Activated B cell treated with CpG ODN at 0.5 μM for 24 hours (primary cell): ENCODE data around the gene SLC25A29. TPM values are rescaled to one million over a fixed set of nuclear protein-coding genes. Genes with fewer than 3 reads are reported as not detected.

ENCODE experiments used
- ATAC-seq: fragments of 200-7000 bp; cut with Tn5 transposase; one replicate; pipeline ENCODE4 v1.10.0; 2021; ENCODE audit warnings: low read depth, mild to moderate bottlenecking, moderate library complexity
- CTCF ChIA-PET: fragments of 350-600 bp; sonication (Branson Sonifier 250); formaldehyde crosslinking; loops from one replicate; lab custom pipeline; 2021; ENCODE audit warnings: antibody characterized with exemption; lab: Charles Lee
- POLR2A ChIA-PET: fragments of 350-600 bp; sonication (Branson Sonifier 250); formaldehyde crosslinking; loops from one replicate; lab custom pipeline; 2021; ENCODE audit warnings: antibody characterized with exemption; lab: Charles Lee
- DNase-seq: peaks from one replicate; pipeline ENCODE4 v3.0.0; 2022
- H3K27ac Mint-ChIP-seq: one replicate; pipeline ENCODE4 v1.8.0; 2020; ENCODE audit warnings: mixed read lengths
- H3K27me3 Mint-ChIP-seq: one replicate; pipeline ENCODE4 v1.8.0; 2021; ENCODE audit warnings: mixed read lengths
- H3K36me3 Mint-ChIP-seq: one replicate; pipeline ENCODE4 v1.8.0; 2021; ENCODE audit warnings: low read depth, mixed read lengths
- H3K4me1 Mint-ChIP-seq: one replicate; pipeline ENCODE4 v1.8.0; 2021; ENCODE audit warnings: mixed read lengths
- H3K4me3 Mint-ChIP-seq: one replicate; pipeline ENCODE4 v1.8.0; 2020; ENCODE audit warnings: mild to moderate bottlenecking, mixed read lengths
- H3K9me3 Mint-ChIP-seq: one replicate; pipeline ENCODE4 v1.8.0; 2020; ENCODE audit warnings: mixed read lengths
- intact Hi-C: fragments of 100-400 bp; cut with micrococcal nuclease; formaldehyde crosslinking; loops from one replicate; pipeline ENCODE4 v1.15.1; 2024
- total RNA-seq: library from RNA; stranded (reverse); gene quantifications from 2 replicates; pipeline ENCODE4 v1.2.3, GENCODE V29; 2022
- TF ChIP-seq, protein P1 (sequence below): fragments of 200-600 bp; IDR thresholded peaks from one replicate; pipeline ENCODE4 v1.8.0; 2022; ENCODE audit warnings: antibody characterized with exemption, mild to moderate bottlenecking

The SLC25A29 gene
- total RNA-seq, 1 donor from 2014 or later = 28.8 TPM

DNA sequence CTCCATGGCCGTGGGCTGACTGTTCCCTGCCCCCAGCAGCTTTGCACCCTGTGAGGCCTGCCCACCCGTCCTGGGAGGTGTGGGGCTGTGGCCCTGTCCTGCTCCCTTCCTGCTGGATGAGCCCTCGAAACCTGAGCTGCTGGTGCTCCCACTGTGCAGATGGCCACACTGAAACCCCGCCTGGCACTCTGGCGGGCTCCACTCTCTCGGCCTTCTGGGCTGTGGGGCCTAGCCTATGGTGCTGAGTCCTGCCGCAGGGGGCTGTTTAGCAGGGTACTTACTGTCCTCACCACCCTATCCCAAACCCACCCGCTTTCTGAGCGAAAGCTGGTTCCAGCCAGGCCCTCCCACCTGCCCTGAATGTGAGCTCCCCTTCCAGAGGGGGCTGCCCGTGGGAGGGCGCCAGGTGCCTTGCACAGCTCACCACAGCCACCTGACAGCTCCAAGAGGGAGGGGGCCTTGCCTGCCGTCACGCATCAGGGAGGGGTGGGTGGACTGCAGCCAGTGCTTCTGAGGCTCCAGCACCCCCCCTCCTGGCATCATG is 24.2 kb upstream of the SLC25A29 start:
- peaks cover 11% of the 10 kb centered on the region for H3K4me1 Mint-ChIP-seq
- H3K27ac Mint-ChIP-seq = no peak overlapping the region
- no peak for DNase-seq
- no peaks in the 10 kb centered on the region for H3K9me3 Mint-ChIP-seq
- TF ChIP-seq, protein P1, sequence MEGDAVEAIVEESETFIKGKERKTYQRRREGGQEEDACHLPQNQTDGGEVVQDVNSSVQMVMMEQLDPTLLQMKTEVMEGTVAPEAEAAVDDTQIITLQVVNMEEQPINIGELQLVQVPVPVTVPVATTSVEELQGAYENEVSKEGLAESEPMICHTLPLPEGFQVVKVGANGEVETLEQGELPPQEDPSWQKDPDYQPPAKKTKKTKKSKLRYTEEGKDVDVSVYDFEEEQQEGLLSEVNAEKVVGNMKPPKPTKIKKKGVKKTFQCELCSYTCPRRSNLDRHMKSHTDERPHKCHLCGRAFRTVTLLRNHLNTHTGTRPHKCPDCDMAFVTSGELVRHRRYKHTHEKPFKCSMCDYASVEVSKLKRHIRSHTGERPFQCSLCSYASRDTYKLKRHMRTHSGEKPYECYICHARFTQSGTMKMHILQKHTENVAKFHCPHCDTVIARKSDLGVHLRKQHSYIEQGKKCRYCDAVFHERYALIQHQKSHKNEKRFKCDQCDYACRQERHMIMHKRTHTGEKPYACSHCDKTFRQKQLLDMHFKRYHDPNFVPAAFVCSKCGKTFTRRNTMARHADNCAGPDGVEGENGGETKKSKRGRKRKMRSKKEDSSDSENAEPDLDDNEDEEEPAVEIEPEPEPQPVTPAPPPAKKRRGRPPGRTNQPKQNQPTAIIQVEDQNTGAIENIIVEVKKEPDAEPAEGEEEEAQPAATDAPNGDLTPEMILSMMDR = no peak
- ATAC-seq = no peak
- no peaks in the 10 kb centered on the region for H3K27me3 Mint-ChIP-seq
- ChIA-PET POLR2A (no interaction called here), CTCF (no interaction called here)
- peaks cover 13% of the 10 kb centered on the region for H3K36me3 Mint-ChIP-seq
- intact Hi-C loops = no loop called here
- no peak overlapping the region for H3K4me3 Mint-ChIP-seq

DNA sequence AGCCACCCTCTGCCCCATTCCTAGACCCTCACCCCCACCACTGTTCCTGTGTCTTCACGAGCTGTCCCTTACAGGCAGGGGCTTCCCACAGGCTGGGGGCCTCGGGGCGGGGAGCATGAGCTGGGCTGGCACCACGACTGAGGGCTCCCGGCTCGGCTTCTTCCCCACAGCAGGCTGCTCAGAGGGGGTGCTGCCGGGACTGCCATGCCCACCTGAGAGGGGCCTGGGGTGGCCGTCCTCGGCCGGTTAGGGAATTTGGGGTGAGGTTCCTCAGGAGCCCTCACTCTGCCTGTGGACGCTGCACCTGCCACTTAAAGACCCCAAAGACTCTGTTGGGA is 23.7 kb upstream of the SLC25A29 start:
- H3K4me1 Mint-ChIP-seq = peaks cover 11% of the 10 kb centered on the region
- ChIA-PET POLR2A (no interaction called here), CTCF (no interaction called here)
- ATAC-seq (no peak), DNase-seq (no peak)
- no peaks in the 10 kb centered on the region for H3K27me3 Mint-ChIP-seq
- H3K4me3 Mint-ChIP-seq = no peak overlapping the region
- no peak overlapping the region for H3K27ac Mint-ChIP-seq
- intact Hi-C loops = no loop called here
- H3K9me3 Mint-ChIP-seq = no peaks in the 10 kb centered on the region
- TF ChIP-seq, protein P1 = no peak
- peaks cover 12% of the 10 kb centered on the region for H3K36me3 Mint-ChIP-seq

DNA sequence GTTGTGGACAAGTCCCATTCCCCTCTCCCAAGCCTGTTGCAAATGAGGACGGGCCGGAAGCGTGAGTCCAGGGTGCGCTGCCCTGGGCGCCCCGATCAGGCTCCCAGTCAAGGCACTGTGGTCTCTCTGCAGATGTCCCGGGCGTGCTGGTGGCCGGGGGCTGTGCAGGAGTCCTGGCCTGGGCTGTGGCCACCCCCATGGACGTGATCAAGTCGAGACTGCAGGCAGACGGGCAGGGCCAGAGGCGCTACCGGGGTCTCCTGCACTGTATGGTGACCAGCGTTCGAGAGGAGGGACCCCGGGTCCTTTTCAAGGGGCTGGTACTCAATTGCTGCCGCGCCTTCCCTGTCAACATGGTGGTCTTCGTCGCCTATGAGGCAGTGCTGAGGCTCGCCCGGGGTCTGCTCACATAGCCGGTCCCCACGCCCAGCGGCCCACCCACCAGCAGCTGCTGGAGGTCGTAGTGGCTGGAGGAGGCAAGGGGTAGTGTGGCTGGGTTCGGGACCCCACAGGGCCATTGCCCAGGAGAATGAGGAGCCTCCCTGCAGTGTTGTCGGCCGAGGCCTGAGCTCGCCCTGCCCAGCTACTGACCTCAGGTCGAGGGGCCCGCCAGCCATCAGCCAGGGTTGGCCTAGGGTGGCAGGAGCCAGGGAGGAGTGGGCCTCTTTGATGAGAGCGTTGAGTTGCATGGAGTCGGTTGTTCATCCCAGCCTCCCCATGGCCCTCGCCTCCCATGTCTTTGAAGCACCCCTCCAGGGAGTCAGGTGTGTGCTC is 23.2 kb upstream of the SLC25A29 start:
- Mint-ChIP-seq H3K27me3 (no peaks in the 10 kb centered on the region), H3K4me3 (no peak overlapping the region), H3K4me1 (peaks cover 11% of the 10 kb centered on the region), H3K9me3 (no peaks in the 10 kb centered on the region), H3K27ac (no peak overlapping the region), H3K36me3 (peaks cover 6% of the 10 kb centered on the region)
- ATAC-seq (no peak), DNase-seq (no peak)
- intact Hi-C loops = no loop called here
- CTCF ChIA-PET = no interaction called here
- POLR2A ChIA-PET = no interaction called here
- TF ChIP-seq, protein P1 = no peak

DNA sequence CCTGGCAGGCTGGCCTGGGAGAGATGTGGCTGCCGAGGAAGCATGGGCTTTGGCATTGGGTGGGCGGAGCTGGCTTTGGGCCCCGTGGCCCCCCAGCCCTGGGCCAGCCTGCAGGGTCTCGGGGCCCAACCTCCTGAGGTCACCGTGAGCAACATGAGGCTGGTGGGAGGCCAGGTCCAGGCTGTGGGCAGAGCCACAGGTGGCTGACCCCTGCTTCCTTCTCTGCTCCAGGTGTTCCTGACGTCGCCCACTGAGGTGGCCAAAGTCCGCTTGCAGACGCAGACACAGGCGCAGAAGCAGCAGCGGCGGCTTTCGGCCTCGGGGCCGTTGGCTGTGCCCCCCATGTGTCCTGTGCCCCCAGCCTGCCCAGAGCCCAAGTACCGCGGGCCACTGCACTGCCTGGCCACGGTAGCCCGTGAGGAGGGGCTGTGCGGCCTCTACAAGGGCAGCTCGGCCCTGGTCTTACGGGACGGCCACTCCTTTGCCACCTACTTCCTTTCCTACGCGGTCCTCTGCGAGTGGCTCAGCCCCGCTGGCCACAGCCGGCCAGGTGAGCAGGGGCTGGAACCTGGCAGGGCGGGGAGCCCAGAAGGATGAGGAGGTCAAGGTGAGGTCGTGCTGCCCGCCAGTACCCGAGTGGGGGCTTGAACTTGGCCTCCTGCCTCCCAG is 22.4 kb upstream of the SLC25A29 start:
- no peak for ATAC-seq
- POLR2A ChIA-PET = interaction anchor here (0.7 kb wide), 1 partner anchor 283 kb away, joined by 5 read pairs; no protein-coding TSS in a partner anchor
- no peak for DNase-seq
- intact Hi-C loops = no loop called here
- TF ChIP-seq, protein P1 = no peak
- Mint-ChIP-seq H3K4me1 (peaks cover 11% of the 10 kb centered on the region), H3K4me3 (no peak overlapping the region), H3K9me3 (no peaks in the 10 kb centered on the region), H3K27me3 (no peaks in the 10 kb centered on the region), H3K36me3 (peaks cover under 1% of the 10 kb centered on the region), H3K27ac (no peak overlapping the region)
- CTCF ChIA-PET = no interaction called here

DNA sequence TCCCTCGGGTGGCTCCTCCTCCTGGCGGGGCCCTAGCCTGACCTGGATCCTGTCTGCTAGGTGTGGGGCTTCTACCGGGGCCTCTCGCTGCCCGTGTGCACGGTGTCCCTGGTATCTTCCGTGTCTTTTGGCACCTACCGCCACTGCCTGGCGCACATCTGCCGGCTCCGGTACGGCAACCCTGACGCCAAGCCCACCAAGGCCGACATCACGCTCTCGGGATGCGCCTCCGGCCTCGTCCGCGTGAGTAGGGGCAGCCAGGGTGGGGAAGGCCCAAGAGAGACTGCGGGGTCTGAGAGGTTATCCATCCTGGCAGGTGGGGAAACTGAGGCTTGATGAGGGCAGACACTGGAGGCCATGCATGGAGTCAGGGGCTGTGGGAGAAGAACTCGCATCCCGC is 20.9 kb upstream of the SLC25A29 start:
- ATAC-seq (no peak), DNase-seq (no peak)
- ChIA-PET CTCF (no interaction called here), POLR2A (no interaction called here)
- intact Hi-C loops = no loop called here
- Mint-ChIP-seq H3K36me3 (no peaks in the 10 kb centered on the region), H3K4me3 (no peak overlapping the region), H3K27ac (no peak overlapping the region), H3K9me3 (no peaks in the 10 kb centered on the region), H3K27me3 (no peaks in the 10 kb centered on the region), H3K4me1 (peaks cover 2% of the 10 kb centered on the region)
- TF ChIP-seq, protein P1 = no peak
